HG03520 (cell line): ENCODE data around the gene ADGRD1.

ENCODE experiments used
- ATAC-seq: cut with Tn5 transposase; IDR thresholded peaks from one replicate; pipeline ENCODE4 v1.9.1; 2021; ENCODE audit warnings: mild to moderate bottlenecking, moderate library complexity; ENCODE audit not compliant: unreplicated experiment

ADGRD1 gene

DNA sequence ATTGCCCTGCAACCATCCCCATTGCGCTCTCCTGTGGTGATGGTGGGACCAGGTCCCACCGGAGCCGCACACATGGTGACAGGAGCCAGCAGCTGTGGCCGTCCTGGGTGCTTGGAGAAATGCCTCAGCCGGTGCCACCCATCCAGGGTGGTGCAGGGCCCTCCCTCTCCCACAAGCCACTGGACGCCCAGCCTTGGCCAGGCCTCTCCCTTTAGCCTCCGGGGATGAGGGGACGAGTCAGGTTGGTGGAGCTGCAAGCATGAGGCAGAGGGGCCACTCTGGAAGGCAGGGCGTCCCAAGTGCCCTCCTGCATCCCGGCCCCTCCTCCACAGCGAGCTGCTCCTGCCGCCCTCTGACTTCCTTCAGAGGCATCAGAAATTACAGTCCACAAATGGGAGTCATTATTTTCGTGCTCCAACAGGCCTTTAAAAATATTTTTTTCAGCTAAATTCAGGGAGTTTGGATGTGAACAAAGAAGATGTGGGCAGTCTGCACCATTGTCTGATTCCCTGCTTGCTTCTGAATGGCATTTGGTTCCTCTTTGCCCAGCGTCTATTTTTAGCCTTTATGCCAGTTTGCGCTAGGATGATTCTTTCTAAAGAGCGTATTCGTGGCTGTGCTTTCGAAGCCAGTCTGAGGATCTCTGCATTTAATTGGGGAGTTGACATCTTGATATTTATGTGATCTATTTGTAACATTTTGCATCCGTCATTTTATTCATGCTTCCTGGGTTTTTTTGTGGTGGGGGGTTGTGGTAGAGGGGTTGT is 189.4 kb downstream of the ADGRD1 start:
- ATAC-seq: no peak

DNA sequence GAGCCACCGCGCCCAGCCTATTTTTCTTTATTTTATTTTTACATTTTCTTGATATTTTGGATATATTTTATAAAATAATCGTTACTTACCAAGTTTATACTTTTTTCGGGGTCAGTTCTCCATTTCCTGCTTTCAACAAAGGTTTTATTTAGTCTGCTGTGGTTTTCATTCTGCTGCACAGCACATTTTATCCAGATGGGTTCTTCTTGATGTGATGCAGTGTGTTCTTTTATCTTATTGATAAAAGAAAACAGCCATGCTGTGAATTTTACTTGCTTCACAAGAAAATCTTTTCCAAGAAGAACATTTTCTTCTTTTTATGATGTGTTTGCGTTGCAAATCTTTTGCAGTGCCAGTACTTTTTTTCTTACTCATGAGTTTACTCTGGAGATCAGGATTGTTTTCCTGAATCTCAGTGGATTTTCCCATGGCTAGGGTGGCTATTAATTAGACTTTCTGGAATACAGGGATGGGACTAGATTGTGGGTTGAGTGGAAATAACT is 192.5 kb downstream of the ADGRD1 start:
- no peak for ATAC-seq

- no peak for ATAC-seq
Measured at GRCh38 chr12:131147293-131147692, 193.6 kb downstream of the ADGRD1 start.

GRCh38 chr12:131147894-131148293 is 194.2 kb downstream of the ADGRD1 start:
- no peak for ATAC-seq

- no peak for ATAC-seq
Measured at GRCh38 chr12:131151558-131152345, 198.0 kb downstream of the ADGRD1 start.

- ATAC-seq: no peak
Measured at GRCh38 chr12:131152587-131152986, 198.9 kb downstream of the ADGRD1 start.

- no peak for ATAC-seq
Measured at GRCh38 chr12:131153016-131153415, 199.3 kb downstream of the ADGRD1 start.

DNA sequence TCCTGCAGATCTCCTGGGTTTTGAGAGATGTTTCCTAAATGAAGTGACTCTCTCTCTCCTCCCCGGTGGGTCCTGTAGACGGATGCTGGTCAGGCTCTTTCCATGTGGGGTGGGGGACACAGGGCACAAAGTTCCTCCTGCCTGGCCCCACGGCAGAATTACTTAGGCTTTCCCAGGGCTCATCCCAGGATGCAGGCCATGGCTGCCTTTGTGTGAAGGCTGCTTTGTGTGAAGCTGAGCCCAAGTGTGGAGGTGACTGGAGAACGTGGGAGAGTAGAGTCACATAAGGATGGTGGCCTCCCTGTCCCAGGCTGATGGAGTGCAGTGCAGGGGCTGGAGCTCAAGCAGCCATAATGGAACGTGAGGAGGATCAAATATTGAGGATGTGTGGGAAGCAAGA is 200.2 kb downstream of the ADGRD1 start:
- no peak for ATAC-seq

DNA sequence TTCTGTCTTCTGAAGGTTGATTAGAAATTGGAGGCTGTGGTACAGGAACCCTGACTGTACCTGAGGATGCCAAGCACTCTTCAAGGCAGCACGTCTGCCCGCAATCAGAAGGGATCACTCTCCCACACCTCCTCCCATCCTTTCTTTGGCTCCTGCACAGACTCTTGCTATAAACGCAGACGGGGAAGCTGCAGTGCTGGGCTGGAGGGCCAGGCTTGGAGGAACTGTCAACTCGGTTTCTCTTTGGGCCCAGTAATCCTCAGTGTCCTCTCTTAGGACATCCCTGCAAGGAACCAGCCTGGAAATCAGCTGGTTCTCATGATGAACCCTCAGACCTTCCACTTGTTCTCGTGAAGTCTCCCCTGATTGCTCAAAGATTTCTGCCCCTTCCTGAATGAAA is 201.4 kb downstream of the ADGRD1 start:
- no peak for ATAC-seq

GRCh38 chr12:131157743-131158142 is 204.0 kb downstream of the ADGRD1 start:
- ATAC-seq: no peak

- no peak for ATAC-seq
Measured at GRCh38 chr12:131159660-131160059, 206.0 kb downstream of the ADGRD1 start.

DNA sequence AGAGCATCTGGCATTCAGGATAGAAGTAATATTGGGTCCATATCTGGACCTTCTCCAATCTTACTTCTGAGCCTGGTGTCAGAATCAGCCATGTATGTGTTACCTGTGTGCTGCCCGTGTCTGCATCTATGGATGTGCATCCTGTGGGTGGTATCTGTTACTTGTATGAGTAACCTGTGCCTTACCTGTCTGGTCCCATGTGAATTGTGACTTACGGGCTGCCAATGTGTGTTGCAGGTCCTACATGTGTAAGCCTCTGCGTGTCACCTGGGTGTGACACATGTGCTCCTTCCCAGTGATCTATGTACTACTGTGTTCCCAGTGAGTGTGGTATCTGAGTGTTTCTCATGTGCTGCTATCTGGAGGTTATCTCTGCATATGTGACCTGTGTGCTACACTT is 208.4 kb downstream of the ADGRD1 start:
- no peak for ATAC-seq

- no peak for ATAC-seq
Measured at GRCh38 chr12:131163189-131163738, 209.6 kb downstream of the ADGRD1 start.

GRCh38 chr12:131164096-131164872 is 210.6 kb downstream of the ADGRD1 start:
- ATAC-seq: no peak

GRCh38 chr12:131166717-131167116 is 213.0 kb downstream of the ADGRD1 start:
- no peak for ATAC-seq

GRCh38 chr12:131167334-131167733 is 213.6 kb downstream of the ADGRD1 start:
- ATAC-seq: no peak

- no peak for ATAC-seq
Measured at GRCh38 chr12:131171029-131171428, 217.3 kb downstream of the ADGRD1 start.

DNA sequence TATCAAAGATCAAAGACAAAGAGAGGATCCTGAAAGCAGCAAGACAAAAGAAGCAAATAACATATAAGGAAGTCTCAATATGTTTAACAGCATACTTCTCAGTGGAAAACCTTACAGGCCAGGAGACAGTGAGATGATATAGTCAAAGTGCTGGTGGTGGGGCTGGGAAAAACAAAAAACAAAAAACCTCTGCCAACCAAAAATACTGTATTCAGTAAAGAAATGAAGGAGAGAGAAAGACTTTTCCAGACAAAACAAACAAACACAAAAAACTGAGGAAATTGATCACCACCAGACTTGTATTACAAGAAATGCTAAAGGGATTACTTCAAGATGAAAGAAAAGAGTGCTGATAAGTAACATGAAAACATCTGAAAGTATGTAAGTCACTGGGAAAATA is 221.2 kb downstream of the ADGRD1 start:
- ATAC-seq: no peak

DNA sequence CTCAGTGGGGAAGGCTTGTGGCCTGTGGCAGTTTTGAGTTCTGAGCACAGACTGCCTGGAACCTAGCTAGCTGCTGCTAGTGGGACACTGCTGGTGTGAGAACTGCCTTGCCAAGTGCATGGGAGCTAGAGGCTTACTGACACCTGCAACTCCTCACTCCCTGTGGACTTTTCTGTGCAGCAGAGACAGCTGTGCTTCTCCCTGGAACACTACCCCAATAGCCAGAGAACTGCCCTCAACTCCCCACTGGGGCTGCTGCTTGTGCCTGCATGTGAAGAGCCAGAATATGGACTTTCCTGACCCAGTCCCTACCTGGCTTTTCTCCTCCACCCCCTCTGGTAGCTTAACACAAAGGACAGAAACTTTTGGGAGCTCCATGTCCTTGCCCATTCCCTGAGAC is 222.6 kb downstream of the ADGRD1 start:
- no peak for ATAC-seq

- ATAC-seq: no peak
Measured at GRCh38 chr12:131176926-131177325, 223.2 kb downstream of the ADGRD1 start.

DNA sequence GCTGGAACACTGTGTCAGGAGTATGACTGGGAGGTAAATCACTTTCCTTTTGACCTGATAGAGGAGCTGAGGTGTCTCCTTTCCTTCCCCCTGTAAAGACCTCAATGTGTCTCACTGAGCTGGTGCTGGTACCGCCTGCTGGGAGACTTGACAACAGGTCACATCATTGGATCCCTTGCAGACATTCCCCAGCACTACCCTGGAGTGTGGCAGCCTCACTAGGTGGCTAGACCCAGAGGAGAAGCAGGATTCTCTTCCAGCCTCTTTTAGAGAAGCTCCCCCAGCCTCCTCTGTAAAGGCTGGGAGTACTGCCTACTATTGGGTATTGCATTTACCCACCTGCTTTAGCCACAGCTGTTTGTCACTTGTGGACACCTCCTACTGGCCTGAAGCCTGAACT is 223.9 kb downstream of the ADGRD1 start:
- no peak for ATAC-seq
